Heart left ventricle (tissue), 16 donors: ENCODE measurements around the gene DDB1. TPM values are rescaled to one million over a fixed set of nuclear protein-coding genes. Genes with fewer than 3 reads are reported as not detected.

Experiments used
- ATAC-seq, 4 donors: fragments of 200-7000 bp; cut with Tn5 transposase; one replicate each; pipeline ENCODE4 v1.9.1; 2020 to 2022; ENCODE audit warnings: moderate library complexity in 4 of 4, mild to moderate bottlenecking in 3 of 4, moderate number of reproducible peaks in 1 of 4
- DNase-seq, 5 donors: peaks; one replicate each; pipeline ENCODE4 v3.0.0-alpha.2; 2020
- H3K27ac ChIP-seq, 12 donors: fragments of 200-600 bp; sonication (generic) in 4 of 12; one replicate each; pipeline versions ENCODE4 v1.5.0 to v1.8.0; 2016 to 2022; ENCODE audit warnings: mild to moderate bottlenecking in 2 of 12
- H3K27me3 ChIP-seq, 9 donors: fragments of 200-600 bp; sonication (generic) in 2 of 9; one replicate each; pipeline versions ENCODE4 v1.5.1 to v1.8.0; 2016 to 2022; ENCODE audit warnings: mild to moderate bottlenecking in 3 of 9
- H3K36me3 ChIP-seq, 9 donors: fragments of 200-600 bp; sonication (generic) in 2 of 9; one replicate each; pipeline versions ENCODE4 v1.5.0 to v1.8.0; 2018 to 2022; ENCODE audit warnings: mild to moderate bottlenecking in 2 of 9
- H3K4me1 ChIP-seq, 12 donors: fragments of 200-600 bp; sonication (generic) in 4 of 12; one replicate each; pipeline versions ENCODE4 v1.5.0 to v1.8.0; 2016 to 2022; ENCODE audit warnings: mild to moderate bottlenecking in 3 of 12
- H3K4me3 ChIP-seq, 12 donors: fragments of 200-600 bp; sonication (generic) in 4 of 12; one replicate each; pipeline versions ENCODE4 v1.5.0 to v1.8.0; 2017 to 2022; ENCODE audit warnings: mild to moderate bottlenecking in 9 of 12, moderate library complexity in 4 of 12
- H3K9me3 ChIP-seq, 12 donors: fragments of 200-600 bp; sonication (generic) in 4 of 12; one replicate each; pipeline versions ENCODE4 v1.5.0 to v1.8.0; 2016 to 2022; ENCODE audit warnings: mild to moderate bottlenecking in 1 of 12
- POLR2A ChIP-seq, 2 donors: fragments of 450-650 bp; IDR thresholded peaks; one replicate each; pipeline ENCODE4 v1.6.1; 2017; ENCODE audit warnings: antibody characterized with exemption in 2 of 2, mild to moderate bottlenecking in 2 of 2, moderate library complexity in 2 of 2
- WGBS, 4 donors: extraction: QIAGEN DNeasy Blood & Tissue Kit in 2 of 4; methylation state at CpG; one replicate each; pipeline versions ENCODE4 v1.1.5 to v1.1.7; 2013 to 2018; 5-methylcytosine and 5-hydroxymethylcytosine counted together
- intact Hi-C, 10 donors: fragments of 100-400 bp; cut with DNase I; formaldehyde crosslinking; loops; one replicate each; pipeline versions ENCODE4 v1.11.1 to v1.14.2; 2022
- polyA plus RNA-seq, 2 donors: library from polyadenylated mRNA; stranded (reverse); fragments of 200-250 nt; gene quantifications; one replicate each; pipeline ENCODE4 v1.2.3, GENCODE V29; 2013
- total RNA-seq, 9 donors: library from RNA; depleted of rRNA in 2 of 9; stranded (reverse); fragments of >200 nt in 2 of 9; fragmentation: NEBNext Ultra II Directional in 3 of 9; extraction: Animal tissue kit (Norgen Biotek cat#: 25700) in 3 of 9; gene quantifications; one replicate each; pipeline versions ENCODE4 v1.1.0 to v1.2.4, GENCODE V29; 2016 to 2023
- TF ChIP-seq, protein P1 (sequence below), 12 donors: fragments of 200-600 bp; sonication (generic) in 4 of 12; IDR thresholded peaks; one replicate each; pipeline versions ENCODE4 v1.5.0 to v1.8.0; 2018 to 2022; ENCODE audit warnings: antibody characterized with exemption in 12 of 12, mild to moderate bottlenecking in 5 of 12
- donor health status: ischemic (EF 13 %, LVEDD 7.1; RV severe dilation, severe dysfunction).
- donor health status: healthy with polysubstance abuse.
- donor health status: DM: no; HTN: yes; CAD: no.
- donor health status: DM: no; HTN: no; CAD: no.
- donor health status: ischemic (EF 25% LVEDD 6.9; RV normal size, moderate dysfunction).
- donor health status: ischemic (EF 25% LVEDD 5.7; RV mildly dilated, moderate dysfunction).
- donor health status: healthy.
- donor health status: DM: yes; HTN: yes; CAD: no.
- donor health status: ischemic (EF 35%, LVEDD 5.7; RV mildly dilated, moderate dysfunction).
- donor health status: nonischemic (EF 11% LVEDD 7.7; RV severe dilation, severe dysfunction).
- donor health status: DM: yes; HTN: yes; CAD: no.
- donor health status: PGD.
- donor health status: ischemic (EF 29% LVEDD 5.4; RV normal size, mild dysfunction).
- donor health status: nonischemic (EF 23%, LVEDD 6.1; RV moderate dilation, normal function).

The DDB1 gene
- total and polyA plus RNA-seq, 11 donors = 78.8 to 158 (median 130) TPM

DNA sequence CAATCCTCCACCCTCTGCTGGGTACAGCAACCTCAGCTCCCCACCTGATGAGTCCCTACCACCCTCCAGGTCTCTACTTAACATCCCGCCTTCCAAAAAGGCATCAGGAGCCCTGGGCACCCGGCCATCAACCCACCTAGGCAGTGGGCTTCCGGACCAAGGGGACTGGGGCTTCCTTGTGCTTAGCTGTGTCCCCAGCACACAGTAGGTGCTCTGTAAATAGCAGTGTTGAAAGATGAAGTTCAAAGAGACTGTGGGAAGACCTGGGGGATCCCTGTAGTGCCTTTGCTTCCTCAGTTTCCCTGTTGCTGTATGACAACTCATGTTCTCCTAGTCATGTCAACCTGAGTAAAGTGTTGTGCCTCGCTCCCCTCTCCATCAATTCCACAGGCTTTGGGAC is 58.8 kb downstream of the DDB1 start:
- H3K27ac ChIP-seq = no peak overlapping the region
- no peak overlapping the region for H3K4me3 ChIP-seq
- H3K36me3 ChIP-seq = no peaks in the 10 kb centered on the region
- H3K4me1 ChIP-seq = no peaks in the 10 kb centered on the region
- H3K9me3 ChIP-seq = no peaks in the 10 kb centered on the region
- H3K27me3 ChIP-seq = no peaks in the 10 kb centered on the region
- no peak for DNase-seq
- 94 to 96% (median 95%) methylated on average over 4 of the region's 4 CpGs for WGBS, 4 donors
- intact Hi-C loops = no loop called here
- TF ChIP-seq POLR2A (IDR thresholded peaks at IDR 0.05) = no peak
- ATAC-seq = no peak

DNA sequence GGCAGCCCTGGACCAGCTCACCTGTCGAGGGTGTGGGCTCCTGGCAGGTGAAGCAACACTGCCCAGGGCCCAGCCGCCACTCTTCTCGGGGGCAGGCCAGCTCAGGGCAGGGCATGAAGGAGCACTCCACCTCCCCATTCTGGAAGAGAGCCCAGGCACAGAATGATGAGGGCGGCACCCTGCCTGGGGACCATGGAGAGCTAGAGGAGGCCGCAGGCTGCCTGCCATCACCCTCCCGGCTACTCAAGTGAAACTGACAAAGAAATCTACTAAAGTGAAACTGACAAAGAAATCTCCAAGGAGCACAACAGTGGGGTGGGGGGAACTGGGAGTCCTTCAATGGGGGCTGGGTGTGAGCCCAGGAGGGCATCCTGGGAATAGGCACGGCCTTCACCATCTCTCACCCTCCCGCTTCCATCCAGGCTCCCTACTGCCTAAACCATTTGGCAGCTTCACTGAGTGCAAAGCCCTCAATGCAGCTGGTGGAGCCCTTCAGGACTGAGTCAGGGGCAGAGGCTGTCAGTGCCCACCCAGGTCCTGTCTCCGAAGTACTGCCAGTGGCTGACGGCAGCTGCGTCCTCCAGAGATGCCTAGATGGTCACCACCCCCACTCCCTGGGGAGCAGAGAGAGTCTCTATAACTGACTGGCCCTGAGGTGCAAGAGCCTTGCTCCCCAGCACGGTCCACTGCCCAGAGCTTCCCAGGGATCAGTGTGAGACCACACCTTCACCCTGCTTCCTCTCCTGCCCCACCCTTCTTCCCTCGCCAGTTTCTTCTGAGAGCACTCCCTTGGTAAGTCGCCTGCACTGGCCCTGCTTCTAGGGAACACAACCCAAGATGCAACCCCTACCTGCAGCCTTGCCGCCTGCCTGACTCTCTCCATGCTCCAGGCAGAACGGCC is 59.5 kb downstream of the DDB1 start:
- WGBS, 4 donors = 64 to 81% (median 77%) methylated on average over 13 to 16 of the region's 16 CpGs
- H3K27me3 ChIP-seq = no peaks in the 10 kb centered on the region
- DNase-seq (no peak), ATAC-seq (peak in 1 of 4 donors; percentile 29)
- no peaks in the 10 kb centered on the region for H3K36me3 ChIP-seq
- H3K4me3 ChIP-seq = no peak overlapping the region
- no peaks in the 10 kb centered on the region for H3K9me3 ChIP-seq
- TF ChIP-seq POLR2A (IDR thresholded peaks at IDR 0.05) = no peak
- TF ChIP-seq, protein P1, sequence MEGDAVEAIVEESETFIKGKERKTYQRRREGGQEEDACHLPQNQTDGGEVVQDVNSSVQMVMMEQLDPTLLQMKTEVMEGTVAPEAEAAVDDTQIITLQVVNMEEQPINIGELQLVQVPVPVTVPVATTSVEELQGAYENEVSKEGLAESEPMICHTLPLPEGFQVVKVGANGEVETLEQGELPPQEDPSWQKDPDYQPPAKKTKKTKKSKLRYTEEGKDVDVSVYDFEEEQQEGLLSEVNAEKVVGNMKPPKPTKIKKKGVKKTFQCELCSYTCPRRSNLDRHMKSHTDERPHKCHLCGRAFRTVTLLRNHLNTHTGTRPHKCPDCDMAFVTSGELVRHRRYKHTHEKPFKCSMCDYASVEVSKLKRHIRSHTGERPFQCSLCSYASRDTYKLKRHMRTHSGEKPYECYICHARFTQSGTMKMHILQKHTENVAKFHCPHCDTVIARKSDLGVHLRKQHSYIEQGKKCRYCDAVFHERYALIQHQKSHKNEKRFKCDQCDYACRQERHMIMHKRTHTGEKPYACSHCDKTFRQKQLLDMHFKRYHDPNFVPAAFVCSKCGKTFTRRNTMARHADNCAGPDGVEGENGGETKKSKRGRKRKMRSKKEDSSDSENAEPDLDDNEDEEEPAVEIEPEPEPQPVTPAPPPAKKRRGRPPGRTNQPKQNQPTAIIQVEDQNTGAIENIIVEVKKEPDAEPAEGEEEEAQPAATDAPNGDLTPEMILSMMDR (IDR thresholded peaks at IDR 0.05) = no peak
- H3K4me1 ChIP-seq = no peaks in the 10 kb centered on the region
- intact Hi-C loops = no loop called here
- H3K27ac ChIP-seq = no peak overlapping the region

DNA sequence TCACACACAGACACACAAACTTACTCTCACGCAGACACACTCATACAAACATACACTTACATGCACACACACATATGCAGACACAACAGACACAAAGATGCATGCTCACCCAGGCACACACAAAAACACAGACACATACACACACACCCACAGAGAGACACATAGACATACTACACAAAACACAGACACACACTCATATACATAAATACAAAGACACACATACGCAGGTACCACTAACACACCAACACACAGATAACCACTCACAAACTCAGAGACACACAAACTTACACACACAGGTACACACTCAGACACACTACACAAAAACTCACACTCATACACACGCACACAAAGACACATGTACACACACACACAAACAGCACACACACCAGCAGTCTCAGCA is 60.2 kb downstream of the DDB1 start:
- Histone ChIP-seq H3K27me3 (no peaks in the 10 kb centered on the region), H3K4me3 (no peak overlapping the region), H3K4me1 (no peaks in the 10 kb centered on the region), H3K36me3 (no peaks in the 10 kb centered on the region), H3K9me3 (no peaks in the 10 kb centered on the region), H3K27ac (no peak overlapping the region)
- no peak for TF ChIP-seq POLR2A (IDR thresholded peaks at IDR 0.05)
- TF ChIP-seq, protein P1 (IDR thresholded peaks at IDR 0.05) = no peak
- DNase-seq (no peak), ATAC-seq (no peak)
- WGBS, 4 donors = 95 to 98% (median 97%) methylated on average over 3 of the region's 3 CpGs
- intact Hi-C loops = no loop called here

DNA sequence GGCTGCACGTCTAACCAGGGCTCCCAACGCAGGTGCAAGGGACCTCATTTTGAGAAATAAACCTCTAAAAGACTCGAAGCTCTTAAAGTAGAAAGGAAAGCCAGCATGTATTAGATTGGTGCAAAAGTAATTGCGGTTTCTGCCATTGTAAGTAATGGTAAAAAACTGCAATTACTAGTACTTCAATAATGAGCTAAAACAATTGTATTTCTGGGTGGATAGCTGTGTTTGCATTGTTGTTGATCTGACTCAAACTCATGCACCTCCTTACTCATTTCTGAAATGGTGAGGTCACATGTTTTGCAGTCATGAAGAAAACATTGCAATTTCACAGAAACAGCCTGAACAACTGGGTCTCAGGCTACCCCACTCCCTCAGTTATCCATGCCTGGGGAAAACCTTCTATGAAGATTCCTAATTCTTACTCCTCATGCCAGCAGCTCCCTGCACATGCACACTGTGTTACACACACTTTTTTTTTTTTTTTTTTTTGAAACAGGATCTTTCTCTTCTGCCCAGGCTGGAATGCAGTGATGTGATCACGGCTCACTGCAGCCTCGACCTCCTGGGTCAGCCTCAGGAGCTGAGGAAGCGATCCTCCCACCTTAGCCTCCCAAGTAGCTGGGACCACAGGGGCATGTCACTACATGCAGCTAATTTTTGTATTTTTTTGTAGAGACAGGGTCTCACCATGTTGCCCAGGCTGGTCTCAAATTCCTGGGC is 62.4 kb downstream of the DDB1 start:
- 87 to 95% (median 91%) methylated on average over 7 of the region's 7 CpGs for WGBS, 4 donors
- intact Hi-C loops = no loop called here
- ATAC-seq = no peak

More for the DNA sequence above, 62.4 kb downstream of the DDB1 start:
- no peak for DNase-seq
- Histone ChIP-seq H3K4me1 (no peaks in the 10 kb centered on the region), H3K9me3 (no peaks in the 10 kb centered on the region), H3K27ac (no peak overlapping the region), H3K4me3 (no peak overlapping the region), H3K36me3 (no peaks in the 10 kb centered on the region), H3K27me3 (no peaks in the 10 kb centered on the region)
- TF ChIP-seq, protein P1 (IDR thresholded peaks at IDR 0.05) = no peak
